NOMO-1 (cell line): ENCODE data around the gene SORCS1.

Source experiments
- DNase-seq, 2 experiments: peaks; one replicate each; lab custom pipeline; 2025; ENCODE audit not compliant: unreplicated experiment in 2 of 2; lab: John Stamatoyannopoulos, UW

The SORCS1 gene

DNA sequence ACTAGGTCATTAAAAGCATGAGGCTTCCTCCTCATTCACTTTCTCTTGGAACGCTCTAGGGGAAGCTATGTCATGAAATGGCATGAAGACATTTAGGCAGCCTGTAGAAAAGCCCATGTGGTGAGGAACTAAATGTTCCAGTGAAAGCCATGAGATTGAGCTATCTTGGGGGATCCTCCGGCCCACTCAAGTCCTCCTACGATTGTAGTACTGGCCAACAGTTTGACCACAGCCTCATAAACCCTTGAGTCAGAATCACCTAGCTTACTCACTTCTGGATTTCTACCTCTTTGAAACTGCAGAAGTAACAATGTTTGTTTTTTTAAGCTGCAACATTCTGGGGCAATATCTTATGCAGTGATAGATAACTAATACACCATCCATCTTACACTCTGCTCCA is 605.1 kb downstream of the SORCS1 start:
- DNase-seq, result no peak

DNA sequence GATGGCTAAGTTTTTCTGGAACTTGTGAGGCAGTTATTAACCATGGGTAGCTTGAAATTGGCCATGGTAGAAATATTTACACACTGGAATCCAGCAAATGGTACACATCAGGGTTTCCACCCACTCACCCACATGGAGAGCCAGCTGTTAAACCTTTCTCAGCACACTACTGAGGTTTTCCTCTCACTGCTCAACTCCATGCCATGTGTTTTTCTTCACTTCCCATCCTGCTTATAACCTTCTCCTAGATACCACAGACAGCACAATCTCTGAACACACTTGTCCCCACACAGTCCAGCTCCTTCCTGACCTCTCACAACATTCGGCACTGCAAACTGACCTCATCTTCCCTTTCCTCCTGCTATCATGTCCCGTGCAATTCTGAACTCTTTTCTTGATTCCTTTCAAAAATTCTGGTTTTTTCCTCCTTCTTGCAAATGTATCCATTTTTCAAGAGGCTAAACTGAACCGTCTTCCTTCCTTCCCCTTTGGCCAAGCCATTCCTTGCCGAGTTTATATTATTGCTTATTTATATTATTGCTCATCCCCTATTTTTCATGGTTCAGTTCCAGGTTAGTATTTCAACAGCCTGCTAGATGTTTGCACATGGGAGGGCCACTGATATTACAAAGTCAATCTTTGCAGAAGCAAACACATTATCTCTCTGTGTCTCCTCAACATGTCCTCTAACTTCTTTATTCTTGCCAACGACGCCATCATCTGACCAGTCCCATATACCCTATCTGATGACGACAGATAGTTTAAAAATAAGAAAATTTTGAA is 606.4 kb downstream of the SORCS1 start:
- DNase-seq, result no peak

GRCh38 chr10:106557053-106557452 is 607.5 kb downstream of the SORCS1 start:
- no peak for DNase-seq

DNA sequence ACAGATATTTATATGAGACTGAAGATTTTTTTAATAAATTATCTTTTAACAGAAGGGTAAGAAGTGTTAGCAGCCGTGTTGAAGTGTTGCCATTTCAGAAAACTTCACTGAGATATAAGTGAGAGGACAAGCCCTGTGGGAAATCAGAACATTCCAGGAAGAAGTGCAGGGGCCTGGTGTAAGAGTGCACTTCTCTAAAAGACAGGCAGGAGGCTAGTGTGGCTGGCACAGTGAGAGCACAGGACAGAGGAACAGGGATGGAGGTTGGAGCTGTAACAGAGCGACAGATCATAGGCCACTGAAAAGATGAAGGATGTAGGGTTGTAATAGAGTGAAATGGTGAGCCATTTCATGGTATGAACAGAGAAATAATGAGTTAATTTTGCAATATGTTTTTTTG is 608.9 kb downstream of the SORCS1 start:
- no peak for DNase-seq

- DNase-seq, result no peak
These were observed 612.9 kb downstream of the SORCS1 start for GRCh38 chr10:106551501-106552062.

DNA sequence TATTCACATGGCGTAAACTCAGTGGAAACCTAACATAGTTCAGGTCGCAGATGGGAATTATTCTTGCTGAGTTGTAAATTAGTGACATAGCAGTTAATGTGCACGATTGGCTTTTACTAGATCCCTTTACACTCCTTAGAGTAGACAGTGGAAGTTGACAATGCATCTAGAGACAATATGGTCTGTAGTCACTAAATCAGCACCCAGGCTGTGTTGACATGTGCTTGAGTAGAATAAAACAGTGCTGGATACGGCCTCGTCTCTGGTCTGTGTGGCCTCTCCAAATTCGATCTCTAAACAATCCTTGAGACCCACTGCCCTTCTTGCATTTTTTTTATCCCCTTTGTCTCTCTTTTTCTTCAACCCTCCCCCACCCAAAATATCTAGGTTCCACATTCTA is 615.7 kb downstream of the SORCS1 start:
- DNase-seq, result no peak

GRCh38 chr10:106547047-106547635 is 617.4 kb downstream of the SORCS1 start:
- no peak for DNase-seq

DNA sequence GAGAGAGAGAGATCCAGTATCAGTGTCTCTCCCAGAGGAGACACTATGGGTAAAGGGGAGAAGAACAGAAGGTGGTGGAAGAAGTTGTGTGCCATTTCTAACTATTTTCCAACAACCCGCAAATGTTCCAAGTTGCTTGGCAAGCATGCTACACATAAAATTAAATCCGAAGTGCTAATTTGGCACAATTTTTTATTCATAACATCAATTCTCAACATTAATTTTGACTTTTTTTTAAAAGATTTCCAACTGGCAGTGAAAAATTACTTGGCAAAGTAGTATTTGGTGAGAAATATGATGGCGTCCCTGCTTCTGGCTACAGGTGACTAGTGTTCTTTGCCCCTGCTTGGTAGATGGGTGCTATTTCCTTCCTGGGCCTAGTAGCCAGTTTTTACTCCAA is 622.0 kb downstream of the SORCS1 start:
- no peak for DNase-seq

GRCh38 chr10:106540645-106541044 is 623.9 kb downstream of the SORCS1 start:
- no peak for DNase-seq

DNA sequence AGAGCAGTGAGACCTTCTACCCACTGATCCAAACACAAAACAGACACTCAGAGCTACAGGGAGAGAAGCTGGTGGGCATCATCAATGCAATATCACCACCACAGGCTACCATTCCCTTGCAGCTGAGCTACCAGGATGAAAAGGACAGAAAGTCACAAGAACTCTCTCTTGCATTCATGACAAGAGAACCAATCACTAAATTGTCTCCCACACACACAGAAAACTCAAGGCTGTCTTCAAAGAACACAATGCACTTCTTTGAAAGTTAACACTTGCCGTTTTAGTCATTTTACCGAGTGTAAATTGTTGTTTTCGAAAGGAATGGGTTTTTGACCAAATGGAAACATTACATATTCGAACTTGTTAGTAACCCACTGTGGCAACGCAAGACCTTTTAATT is 626.6 kb downstream of the SORCS1 start:
- DNase-seq, result no peak

DNA sequence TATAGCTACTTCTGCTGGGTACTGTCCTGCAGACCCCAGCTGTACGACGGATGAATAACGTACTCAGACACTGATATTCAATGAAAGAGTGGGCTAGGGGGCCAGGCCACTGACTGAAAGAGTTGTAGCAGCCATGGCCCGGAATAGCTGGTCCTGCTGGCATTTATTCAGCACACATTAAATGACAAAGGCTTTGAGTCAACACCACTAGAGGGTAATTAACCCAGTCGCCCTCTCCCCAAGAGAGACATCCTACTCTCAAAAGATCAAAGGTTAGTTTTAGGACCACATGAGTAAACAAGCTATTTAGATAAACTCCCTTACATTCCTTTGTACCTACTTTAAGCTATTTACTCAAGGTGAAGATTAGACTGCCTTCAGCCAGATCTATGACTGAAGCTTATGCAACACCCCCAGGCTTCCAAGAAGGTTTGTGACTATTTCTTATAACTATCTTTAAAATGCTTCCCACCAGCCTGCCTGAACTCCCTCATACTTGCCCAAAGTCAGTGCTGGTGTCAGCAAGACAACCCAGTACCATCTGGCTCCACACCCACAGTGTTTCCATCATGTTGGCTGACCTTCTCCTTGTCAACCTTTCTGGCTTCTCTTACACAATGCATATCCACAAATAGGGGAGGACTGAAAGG is 629.1 kb downstream of the SORCS1 start:
- DNase-seq, result no peak

GRCh38 chr10:106534441-106534840 is 630.1 kb downstream of the SORCS1 start:
- DNase-seq, result no peak

- DNase-seq, result no peak
These were observed 635.8 kb downstream of the SORCS1 start for GRCh38 chr10:106528702-106529101.

GRCh38 chr10:106525835-106526234 is 638.7 kb downstream of the SORCS1 start:
- DNase-seq, result no peak
